HCT116 (cell line): ENCODE results near the gene PKNOX2. TPM values are rescaled to one million over a fixed set of nuclear protein-coding genes. Genes with fewer than 3 reads are reported as not detected.

Experiments used
- ATAC-seq: fragments of 200-7000 bp; cut with Tn5 transposase; 2 replicates; pipeline ENCODE4 v1.9.1; 2020; ENCODE audit warnings: mild to moderate bottlenecking, moderate library complexity
- BruUV-seq: library from RNA; stranded (reverse); fragments of 400-500 nt; replicated peaks from 2 replicates; lab custom pipeline; 2021; lab: Mats Ljungman, UMichigan
- CTCF ChIA-PET: fragments of 300-600 bp; sonication (Branson Sonifier 250); formaldehyde crosslinking; loops from one replicate; lab custom pipeline; 2021; ENCODE audit warnings: antibody characterized with exemption; lab: Charles Lee
- POLR2A ChIA-PET: fragments of 300-600, 350-600 bp; sonication (Branson Sonifier 250); formaldehyde crosslinking; loops from one replicate; lab custom pipeline; 2021; ENCODE audit warnings: antibody characterized with exemption; lab: Charles Lee
- RAD21 ChIA-PET, 2 experiments: fragments of 300-600 bp; sonication (Branson Sonifier 250); formaldehyde crosslinking; loops; one replicate each; lab custom pipeline; 2023; ENCODE audit warnings: low total read pairs in 2 of 2; ENCODE audit not compliant: uncharacterized antibody in 2 of 2, unreplicated experiment in 2 of 2, low non-redundant PET in 1 of 2; lab: Charles Lee
- DNase-seq: peaks from one replicate; pipeline ENCODE4 v3.0.0-alpha.2; 2010; ENCODE audit warnings: low read depth, low spot score
- H2AFZ ChIP-seq: fragments of 200-600 bp; shearing (Covaris generic), sonication (generic); 2 replicates; pipeline ENCODE4 v1.6.1; 2017; ENCODE audit warnings: low read depth, mixed run types, mixed read lengths, antibody characterized with exemption, low read length; ENCODE audit not compliant: poor library complexity, severe bottlenecking
- H3K27ac ChIP-seq: 2 replicates; pipeline ENCODE4 v1.5.1; 2012; ENCODE audit warnings: low read depth, low read length
- H3K27me3 ChIP-seq: fragments of 200-600 bp; sonication (generic); 2 replicates; pipeline ENCODE4 v1.6.1; 2016; ENCODE audit warnings: mixed run types, low read length, mixed read lengths; ENCODE audit not compliant: insufficient read depth
- H3K36me3 ChIP-seq, 2 experiments: fragments of 200-500 bp in 1 of 2; fragments of 200-600 bp in 1 of 2; sonication (Bioruptor generic) in 1 of 2; sonication (generic) in 1 of 2; 2 replicates each; pipeline versions ENCODE4 v1.5.1 to v1.6.1; 2014 to 2016; ENCODE audit warnings: low read length in 2 of 2, inconsistent platforms in 1 of 2, mixed read lengths in 1 of 2, mixed run types in 1 of 2; ENCODE audit not compliant: insufficient read depth in 2 of 2, control insufficient read depth in 1 of 2
- H3K4me1 ChIP-seq, 2 experiments: fragments of 200-600 bp in 1 of 2; sonication (generic) in 1 of 2; 2 replicates each; pipeline versions ENCODE4 v1.5.1 to v1.6.1; 2012 to 2017; ENCODE audit warnings: low read length in 2 of 2, inconsistent platforms in 1 of 2, mild to moderate bottlenecking in 1 of 2, mixed read lengths in 1 of 2, mixed run types in 1 of 2, moderate library complexity in 1 of 2; ENCODE audit not compliant: insufficient read depth in 2 of 2, control insufficient read depth in 1 of 2
- H3K4me2 ChIP-seq: fragments of 200-600 bp; sonication (generic); 2 replicates; pipeline ENCODE4 v1.6.1; 2017; ENCODE audit warnings: mixed run types, low read length, mixed read lengths
- H3K4me3 ChIP-seq, 2 experiments: fragments of 200-600 bp in 1 of 2; sonication (generic) in 1 of 2; replicated peaks in 1 of 2; 2 replicates each; pipeline ENCODE4 v1.5.1; 2011 to 2016; ENCODE audit warnings: low read length in 2 of 2, control low read depth in 1 of 2, low read depth in 1 of 2, mild to moderate bottlenecking in 1 of 2, mixed read lengths in 1 of 2, mixed run types in 1 of 2
- H3K79me2 ChIP-seq: fragments of 200-600 bp; sonication (generic); 2 replicates; pipeline ENCODE4 v1.6.1; 2017; ENCODE audit warnings: mild to moderate bottlenecking, mixed run types, low read length, moderate library complexity, mixed read lengths; ENCODE audit not compliant: insufficient read depth
- H3K9ac ChIP-seq: fragments of 200-600 bp; sonication (generic); 2 replicates; pipeline ENCODE4 v1.6.1; 2016; ENCODE audit warnings: low read length, mixed read lengths
- H3K9me2 ChIP-seq: fragments of 200-600 bp; sonication (generic), shearing (Covaris generic); 2 replicates; pipeline ENCODE4 v1.6.1; 2017; ENCODE audit warnings: mixed run types, mild to moderate bottlenecking, moderate library complexity; ENCODE audit not compliant: insufficient read depth
- H3K9me3 ChIP-seq, 2 experiments: fragments of 200-500 bp in 1 of 2; fragments of 200-600 bp in 1 of 2; sonication (Bioruptor generic) in 1 of 2; sonication (generic) in 1 of 2; 2 replicates each; pipeline ENCODE4 v1.6.1; 2014 to 2017; ENCODE audit warnings: low read length in 2 of 2, mixed read lengths in 2 of 2, inconsistent platforms in 1 of 2, low read depth in 1 of 2, mild to moderate bottlenecking in 1 of 2, mixed run types in 1 of 2, moderate library complexity in 1 of 2; ENCODE audit not compliant: control insufficient read depth in 1 of 2, insufficient read depth in 1 of 2
- H4K20me1 ChIP-seq: fragments of 200-600 bp; sonication (generic), shearing (Covaris generic); 2 replicates; pipeline ENCODE4 v1.6.1; 2017; ENCODE audit warnings: mixed run types, mild to moderate bottlenecking, moderate library complexity; ENCODE audit not compliant: insufficient read depth
- CEBPB ChIP-seq: IDR thresholded peaks from 2 replicates; pipeline ENCODE4 v1.6.1; 2012; ENCODE audit warnings: low read depth
- EZH2 ChIP-seq: fragments of 200-600 bp; sonication (generic); IDR thresholded peaks from 2 replicates; pipeline ENCODE4 v1.6.1; 2017; ENCODE audit warnings: antibody characterized with exemption, mixed run types
- RAD21 ChIP-seq: IDR thresholded peaks from 2 replicates; pipeline ENCODE4 v1.6.1; 2012; ENCODE audit warnings: low read depth, mild to moderate bottlenecking
- REST ChIP-seq: IDR thresholded peaks from 2 replicates; pipeline ENCODE4 v1.6.1; 2012; ENCODE audit warnings: low read depth
- SIN3A ChIP-seq: IDR thresholded peaks from 2 replicates; pipeline ENCODE4 v1.6.1; 2012; ENCODE audit warnings: low read depth
- intact Hi-C: fragments of 100-400 bp; cut with micrococcal nuclease; formaldehyde crosslinking; loops from 2 replicates; pipeline ENCODE4 v1.10.0; 2022
- total RNA-seq: library from RNA; stranded (reverse); gene quantifications from one replicate; pipeline ENCODE4 v1.2.1, GENCODE V29; 2021; ENCODE audit not compliant: unreplicated experiment

PKNOX2 gene
- total RNA-seq, 1 experiment from 2014 or later = 0.20 TPM

- no TSS peak for BruUV-seq
- no peak for ATAC-seq
- H3K4me2 ChIP-seq = no peak overlapping the region
- H3K9me2 ChIP-seq = no peaks in the 10 kb centered on the region
- no peak overlapping the region for H3K27ac ChIP-seq
- H3K79me2 ChIP-seq = no peaks in the 10 kb centered on the region
- POLR2A ChIA-PET = no interaction called here
- H4K20me1 ChIP-seq = no peaks in the 10 kb centered on the region
- H3K9ac ChIP-seq = no peak overlapping the region
- H3K27me3 ChIP-seq = peaks cover 14% of the 10 kb centered on the region; the same call in 1 of the 2 replicates
- RAD21 ChIA-PET = no interaction called here
- no peaks in the 10 kb centered on the region; a peak in 1 of 4 replicates for H3K36me3 ChIP-seq
- H2AFZ ChIP-seq = no peak overlapping the region
- CTCF ChIA-PET = interaction anchor here (0.9 kb wide), 1 partner anchor 15 kb away, joined by 4 read pairs; no protein-coding TSS in a partner anchor
- H3K9me3 ChIP-seq = no peaks in the 10 kb centered on the region
- no peak for DNase-seq
- no peak overlapping the region for H3K4me3 ChIP-seq
- H3K4me1 ChIP-seq = no peaks in the 10 kb centered on the region
- intact Hi-C loops = no loop called here
- TF ChIP-seq RAD21 = no peak
- no peak for TF ChIP-seq EZH2
- TF ChIP-seq CEBPB = no peak
- no peak for TF ChIP-seq REST
- TF ChIP-seq SIN3A = no peak
Observed at GRCh38 chr11:125330462-125331325, 166.1 kb downstream of the PKNOX2 start.
